ENCODE measurements around the gene WNK1. TPM values are rescaled to one million over a fixed set of nuclear protein-coding genes. Genes with fewer than 3 reads are reported as not detected.

WNK1 gene
- total RNA-seq, 3 donors from 2014 or later = 173 to 192 (median 176) TPM

DNA sequence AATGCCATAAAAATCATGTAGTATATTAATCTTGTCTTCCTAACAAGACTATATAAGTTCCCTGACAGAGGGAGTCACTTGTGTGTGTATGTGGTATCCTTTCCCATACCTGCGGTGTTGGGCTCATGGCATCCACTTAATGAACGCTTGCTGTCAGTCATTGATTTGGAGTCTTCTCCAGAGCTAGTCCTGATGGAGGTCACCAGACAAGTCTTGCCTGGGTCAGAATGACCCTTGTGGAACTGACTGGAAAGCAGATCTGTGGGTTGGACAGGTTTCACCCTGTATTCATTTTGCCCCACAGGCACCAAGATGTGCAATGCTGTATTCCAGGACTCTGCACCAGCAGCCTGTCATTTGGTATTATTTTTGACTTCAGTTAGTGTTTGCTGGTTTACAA is 27.3 kb upstream of the WNK1 start:
- H3K9me3 ChIP-seq = no peaks in the 10 kb centered on the region
- TF ChIP-seq POLR2AphosphoS5 (IDR thresholded peaks at IDR 0.05) (no peak), POLR2A (IDR thresholded peaks at IDR 0.05) (no peak)
- TF ChIP-seq, protein P1, sequence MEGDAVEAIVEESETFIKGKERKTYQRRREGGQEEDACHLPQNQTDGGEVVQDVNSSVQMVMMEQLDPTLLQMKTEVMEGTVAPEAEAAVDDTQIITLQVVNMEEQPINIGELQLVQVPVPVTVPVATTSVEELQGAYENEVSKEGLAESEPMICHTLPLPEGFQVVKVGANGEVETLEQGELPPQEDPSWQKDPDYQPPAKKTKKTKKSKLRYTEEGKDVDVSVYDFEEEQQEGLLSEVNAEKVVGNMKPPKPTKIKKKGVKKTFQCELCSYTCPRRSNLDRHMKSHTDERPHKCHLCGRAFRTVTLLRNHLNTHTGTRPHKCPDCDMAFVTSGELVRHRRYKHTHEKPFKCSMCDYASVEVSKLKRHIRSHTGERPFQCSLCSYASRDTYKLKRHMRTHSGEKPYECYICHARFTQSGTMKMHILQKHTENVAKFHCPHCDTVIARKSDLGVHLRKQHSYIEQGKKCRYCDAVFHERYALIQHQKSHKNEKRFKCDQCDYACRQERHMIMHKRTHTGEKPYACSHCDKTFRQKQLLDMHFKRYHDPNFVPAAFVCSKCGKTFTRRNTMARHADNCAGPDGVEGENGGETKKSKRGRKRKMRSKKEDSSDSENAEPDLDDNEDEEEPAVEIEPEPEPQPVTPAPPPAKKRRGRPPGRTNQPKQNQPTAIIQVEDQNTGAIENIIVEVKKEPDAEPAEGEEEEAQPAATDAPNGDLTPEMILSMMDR (IDR thresholded peaks at IDR 0.05) = no peak
- intact Hi-C loops (cut with DNase I; ENCODE audit: low total_unique reads) = no loop called here
- H3K27ac ChIP-seq = no peak overlapping the region
- H3K27me3 ChIP-seq = no peaks in the 10 kb centered on the region
- no peak overlapping the region for H3K4me3 ChIP-seq
- H3K36me3 ChIP-seq = no peaks in the 10 kb centered on the region
- no peaks in the 10 kb centered on the region for H3K4me1 ChIP-seq
- DNase-seq (ENCODE audit: low spot score in 2 of 2) = no peak

DNA sequence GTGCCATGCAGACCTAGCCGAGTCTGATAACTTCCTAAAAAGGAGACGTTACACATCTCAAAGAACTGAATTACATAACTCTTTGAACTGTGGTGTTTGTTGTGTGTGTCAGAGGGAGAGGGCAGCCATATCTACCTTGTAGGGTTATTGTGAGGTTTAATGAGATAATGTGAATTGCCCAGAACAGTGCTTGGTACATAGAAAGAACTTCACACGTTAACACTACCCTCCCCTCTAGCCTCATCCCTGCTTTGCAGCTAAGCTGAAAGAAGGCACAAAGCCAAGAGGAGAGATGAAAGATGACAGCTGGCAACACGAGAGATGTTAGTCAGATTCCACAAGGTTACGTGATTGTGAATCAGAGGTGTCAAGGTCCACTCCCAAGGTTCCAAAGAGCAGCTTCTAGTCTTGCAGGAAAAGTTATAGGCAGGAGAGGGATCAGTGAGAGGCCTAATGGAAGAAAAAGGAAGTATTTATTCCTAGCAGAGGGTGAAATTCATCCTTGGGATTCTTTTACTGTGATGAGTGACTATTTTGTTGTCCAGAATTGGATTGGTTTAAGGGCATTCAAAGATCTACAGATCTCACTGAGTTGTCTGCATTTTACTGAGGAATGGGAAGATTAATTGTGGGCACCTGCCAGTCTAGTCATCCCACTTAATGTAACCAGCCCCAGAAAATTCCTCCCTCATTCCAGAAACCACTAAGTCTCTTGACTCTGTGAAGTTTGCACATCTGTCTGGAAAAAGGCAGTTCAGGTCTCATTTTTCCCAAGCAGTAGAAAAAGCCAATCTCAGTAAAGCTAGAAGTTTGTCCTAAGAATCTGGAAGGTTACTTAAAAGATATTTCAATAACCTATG is 25.9 kb upstream of the WNK1 start:
- no peak for DNase-seq (ENCODE audit: low spot score in 2 of 2)
- TF ChIP-seq POLR2AphosphoS5 (IDR thresholded peaks at IDR 0.05) (no peak), POLR2A (IDR thresholded peaks at IDR 0.05) (no peak)
- TF ChIP-seq, protein P1 (IDR thresholded peaks at IDR 0.05) = no peak
- H3K9me3 ChIP-seq = no peaks in the 10 kb centered on the region
- H3K4me1 ChIP-seq = no peaks in the 10 kb centered on the region
- H3K27me3 ChIP-seq = no peaks in the 10 kb centered on the region
- H3K27ac ChIP-seq = no peak overlapping the region
- no peak overlapping the region for H3K4me3 ChIP-seq
- intact Hi-C loops (cut with DNase I; ENCODE audit: low total_unique reads) = no loop called here
- H3K36me3 ChIP-seq = no peaks in the 10 kb centered on the region

DNA sequence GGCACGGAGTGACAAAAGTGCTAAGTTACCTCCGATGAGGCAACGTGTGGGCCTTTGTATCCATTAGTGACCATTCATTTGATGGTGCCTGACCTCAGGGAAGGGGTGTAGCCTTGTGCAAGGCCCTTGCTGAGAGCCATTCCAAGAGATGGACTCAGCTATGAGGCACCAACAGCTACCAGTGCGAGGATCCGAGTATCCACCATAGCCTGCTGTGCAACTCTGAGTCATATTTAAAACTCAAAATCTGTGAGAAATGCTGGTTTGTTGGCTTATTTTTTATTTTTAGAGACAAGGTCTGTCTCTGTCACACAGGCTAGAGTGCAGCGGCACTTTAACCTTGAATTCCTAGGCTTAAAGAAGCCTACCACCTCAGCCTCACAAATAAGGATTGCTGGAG is 25.1 kb upstream of the WNK1 start:
- intact Hi-C loops (cut with DNase I; ENCODE audit: low total_unique reads) = no loop called here
- no peaks in the 10 kb centered on the region for H3K4me1 ChIP-seq
- DNase-seq (ENCODE audit: low spot score in 2 of 2) = no peak
- TF ChIP-seq POLR2A (IDR thresholded peaks at IDR 0.05) (no peak), POLR2AphosphoS5 (IDR thresholded peaks at IDR 0.05) (no peak)
- TF ChIP-seq, protein P1 (IDR thresholded peaks at IDR 0.05) = no peak
- H3K36me3 ChIP-seq = no peaks in the 10 kb centered on the region
- no peaks in the 10 kb centered on the region for H3K27me3 ChIP-seq
- H3K9me3 ChIP-seq = no peaks in the 10 kb centered on the region
- no peak overlapping the region for H3K27ac ChIP-seq
- no peak overlapping the region for H3K4me3 ChIP-seq

DNA sequence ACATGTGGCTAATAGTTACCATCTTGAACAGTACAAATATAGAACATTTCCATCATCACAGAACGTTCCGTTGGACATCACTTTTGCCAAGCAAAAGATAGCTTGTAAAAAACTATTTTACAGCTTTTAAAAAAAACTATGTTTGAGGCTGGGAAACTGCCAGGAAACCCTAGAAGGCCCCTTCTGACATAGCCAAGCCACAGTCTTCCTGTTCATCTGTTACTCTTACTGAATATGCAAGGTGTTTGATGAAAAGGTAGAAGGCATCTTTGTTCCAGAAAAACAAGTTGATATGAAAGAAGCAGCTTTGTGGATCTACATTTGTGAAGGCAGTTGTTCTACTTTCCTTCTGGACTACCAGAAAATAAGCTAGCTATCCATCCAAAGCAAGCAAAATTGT is 23.6 kb upstream of the WNK1 start:
- Histone ChIP-seq H3K4me1 (no peaks in the 10 kb centered on the region), H3K36me3 (no peaks in the 10 kb centered on the region), H3K27ac (no peak overlapping the region), H3K4me3 (no peak overlapping the region), H3K27me3 (no peaks in the 10 kb centered on the region), H3K9me3 (no peaks in the 10 kb centered on the region)
- DNase-seq (ENCODE audit: low spot score in 2 of 2) = no peak
- intact Hi-C loops (cut with DNase I; ENCODE audit: low total_unique reads) = no loop called here
- TF ChIP-seq POLR2AphosphoS5 (IDR thresholded peaks at IDR 0.05) = no peak
- TF ChIP-seq, protein P1 (IDR thresholded peaks at IDR 0.05) = no peak
- TF ChIP-seq POLR2A (IDR thresholded peaks at IDR 0.05) = no peak

DNA sequence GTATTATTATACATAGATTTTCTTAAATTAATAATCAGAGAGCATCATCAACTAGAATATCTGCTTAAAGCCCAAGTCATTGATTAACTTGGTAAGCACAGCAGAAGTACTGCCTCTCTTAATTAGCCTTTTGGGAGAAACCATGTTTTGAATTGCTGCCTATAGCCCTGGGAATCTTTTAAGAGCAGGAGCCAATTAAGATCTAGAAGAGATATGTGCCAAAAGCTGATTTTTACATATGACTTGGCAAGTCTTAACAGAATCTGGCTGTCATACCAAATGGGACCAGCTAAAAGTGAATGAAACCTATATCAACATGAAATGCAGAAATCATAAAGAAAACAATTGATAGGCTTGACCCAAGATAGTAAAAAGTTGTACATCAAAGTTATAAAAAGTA is 23.2 kb upstream of the WNK1 start:
- Histone ChIP-seq H3K4me3 (no peak overlapping the region), H3K9me3 (no peaks in the 10 kb centered on the region), H3K27me3 (no peaks in the 10 kb centered on the region), H3K27ac (no peak overlapping the region), H3K4me1 (no peaks in the 10 kb centered on the region), H3K36me3 (no peaks in the 10 kb centered on the region)
- TF ChIP-seq, protein P1 (IDR thresholded peaks at IDR 0.05) = no peak
- TF ChIP-seq POLR2AphosphoS5 (IDR thresholded peaks at IDR 0.05) = no peak
- no peak for TF ChIP-seq POLR2A (IDR thresholded peaks at IDR 0.05)
- DNase-seq (ENCODE audit: low spot score in 2 of 2) = no peak
- intact Hi-C loops (cut with DNase I; ENCODE audit: low total_unique reads) = no loop called here

All from breast epithelium (tissue), 4 donors.